Gastroesophageal sphincter (tissue), 4 donors: ENCODE data around the gene PHLPP1. TPM values are rescaled to one million over a fixed set of nuclear protein-coding genes. Genes with fewer than 3 reads are reported as not detected.

Experiments used
- ATAC-seq: fragments of 150-250 bp; one replicate; pipeline ENCODE4 v1.9.1; 2016; ENCODE audit warnings: mild to moderate bottlenecking, moderate library complexity
- H3K27ac ChIP-seq, 4 donors: fragments of 200-600 bp; sonication (generic) in 3 of 4; 1 replicate in 3 of 4; 2 replicates in 1 of 4; pipeline ENCODE4 v1.5.1; 2016 to 2019
- H3K27me3 ChIP-seq: fragments of 200-600 bp; sonication (generic); one replicate; pipeline ENCODE4 v1.5.1; 2019
- H3K36me3 ChIP-seq, 2 donors: fragments of 200-600 bp; sonication (generic); one replicate each; pipeline ENCODE4 v1.5.1; 2019; ENCODE audit warnings: control low read depth in 1 of 2
- H3K4me1 ChIP-seq, 3 donors: fragments of 200-600 bp; sonication (generic); 1 replicate in 2 of 3; 2 replicates in 1 of 3; pipeline ENCODE4 v1.5.1; 2016 to 2019; ENCODE audit warnings: control low read depth in 2 of 3
- H3K4me3 ChIP-seq, 2 donors: fragments of 200-600 bp; sonication (generic); one replicate each; pipeline ENCODE4 v1.5.1; 2019; ENCODE audit warnings: mild to moderate bottlenecking in 1 of 2, moderate library complexity in 1 of 2
- H3K9me3 ChIP-seq, 3 donors: fragments of 200-600 bp; sonication (generic); one replicate each; pipeline ENCODE4 v1.5.1; 2017 to 2019; ENCODE audit warnings: control low read depth in 2 of 3
- CTCF ChIP-seq, 4 experiments: fragments of 200-600 bp in 2 of 4; fragments of 450-650 bp in 2 of 4; sonication (generic) in 1 of 4; IDR thresholded peaks; one replicate each; pipeline ENCODE4 v1.5.1; 2017 to 2019; ENCODE audit warnings: antibody characterized with exemption in 4 of 4, mild to moderate bottlenecking in 2 of 4, moderate library complexity in 2 of 4
- EP300 ChIP-seq: sonication (generic); formaldehyde crosslinking; IDR thresholded peaks from one replicate; pipeline ENCODE4 v1.6.1; 2017; ENCODE audit warnings: antibody characterized with exemption, mild to moderate bottlenecking
- POLR2A ChIP-seq, 2 donors: fragments of 450-650 bp; IDR thresholded peaks; one replicate each; pipeline ENCODE4 v1.6.1; 2017; ENCODE audit warnings: antibody characterized with exemption in 2 of 2, mild to moderate bottlenecking in 2 of 2, moderate library complexity in 1 of 2
- POLR2AphosphoS5 ChIP-seq: sonication (generic); formaldehyde crosslinking; IDR thresholded peaks from one replicate; pipeline ENCODE4 v1.6.1; 2017; ENCODE audit warnings: antibody characterized with exemption
- WGBS, 2 donors: methylation state at CpG; one replicate each; pipeline ENCODE4 v1.1.5; 2018; ENCODE audit warnings: low coverage in 1 of 2; 5-methylcytosine and 5-hydroxymethylcytosine counted together
- total RNA-seq, 4 donors: library from RNA; depleted of rRNA; stranded (reverse); fragments of >200 nt; gene quantifications; one replicate each; pipeline ENCODE4 v1.1.0, GENCODE V29; 2016

Gene PHLPP1
- total RNA-seq, 4 donors from 2014 or later, result 10.8 to 19.1 (median 16.3) TPM

GRCh38 chr18:62682371-62682770 is 33.0 kb upstream of the PHLPP1 start:
- H3K27ac ChIP-seq, result no peak overlapping the region
- ATAC-seq, result no peak
- H3K4me3 ChIP-seq, result no peak overlapping the region
- H3K9me3 ChIP-seq, result no peaks in the 10 kb centered on the region
- H3K4me1 ChIP-seq, result no peaks in the 10 kb centered on the region
- no peaks in the 10 kb centered on the region for H3K27me3 ChIP-seq
- 69 to 80% methylated on average over 1 to 4 of the region's 4 CpGs for WGBS, 2 donors
- H3K36me3 ChIP-seq, result no peaks in the 10 kb centered on the region
- no peak for TF ChIP-seq CTCF (IDR thresholded peaks at IDR 0.05)
- no peak for TF ChIP-seq POLR2A (IDR thresholded peaks at IDR 0.05)
- no peak for TF ChIP-seq POLR2AphosphoS5
- TF ChIP-seq EP300, result no peak

- H3K9me3 ChIP-seq, result peaks cover 0 to 12% (median 0%) of the 10 kb centered on the region in 3 donors
- H3K4me3 ChIP-seq, result no peak overlapping the region
- TF ChIP-seq POLR2A (IDR thresholded peaks at IDR 0.05), result no peak
- no peak for TF ChIP-seq EP300
- no peak for TF ChIP-seq POLR2AphosphoS5
- no peak for TF ChIP-seq CTCF (IDR thresholded peaks at IDR 0.05)
- H3K4me1 ChIP-seq, result no peaks in the 10 kb centered on the region
- no peak overlapping the region for H3K27ac ChIP-seq
- no peak for ATAC-seq
- WGBS, 2 donors, result 73 to 80% methylated on average over 3 to 4 of the region's 4 CpGs
- H3K27me3 ChIP-seq, result no peaks in the 10 kb centered on the region
- H3K36me3 ChIP-seq, result no peaks in the 10 kb centered on the region
Measured at GRCh38 chr18:62683935-62684334, 31.4 kb upstream of the PHLPP1 start.

- TF ChIP-seq CTCF (IDR thresholded peaks at IDR 0.05) (no peak), EP300 (no peak), POLR2A (IDR thresholded peaks at IDR 0.05) (no peak), POLR2AphosphoS5 (no peak)
- Histone ChIP-seq H3K4me1 (no peaks in the 10 kb centered on the region), H3K4me3 (no peak overlapping the region), H3K9me3 (peaks cover 0 to 17% (median 0%) of the 10 kb centered on the region in 3 donors), H3K27me3 (no peaks in the 10 kb centered on the region), H3K27ac (no peak overlapping the region), H3K36me3 (no peaks in the 10 kb centered on the region)
- WGBS, 2 donors, result 91 to 100% methylated on average over 4 to 5 of the region's 7 CpGs
- no peak for ATAC-seq
Measured at GRCh38 chr18:62688743-62689317, 26.5 kb upstream of the PHLPP1 start.

- Histone ChIP-seq H3K36me3 (no peaks in the 10 kb centered on the region), H3K9me3 (peaks cover 0 to 17% (median 0%) of the 10 kb centered on the region in 3 donors), H3K27ac (peak overlapping the region in 1 of 4 donors; percentile 6), H3K27me3 (no peaks in the 10 kb centered on the region), H3K4me3 (peak overlapping the region in 1 of 2 donors; percentile 8), H3K4me1 (no peaks in the 10 kb centered on the region)
- WGBS, 2 donors, result 22 to 55% methylated on average over 5 to 6 of the region's 6 CpGs
- no peak for TF ChIP-seq EP300
- TF ChIP-seq CTCF (IDR thresholded peaks at IDR 0.05), result no peak
- TF ChIP-seq POLR2A (IDR thresholded peaks at IDR 0.05), result no peak
- no peak for TF ChIP-seq POLR2AphosphoS5
- ATAC-seq, result no peak
Measured at GRCh38 chr18:62690236-62690815, 25.0 kb upstream of the PHLPP1 start.

GRCh38 chr18:62693659-62694058 is 21.7 kb upstream of the PHLPP1 start:
- no peak overlapping the region for H3K4me3 ChIP-seq
- no peak for TF ChIP-seq POLR2A (IDR thresholded peaks at IDR 0.05)
- no peak for TF ChIP-seq POLR2AphosphoS5
- no peak for TF ChIP-seq EP300
- TF ChIP-seq CTCF (IDR thresholded peaks at IDR 0.05), result no peak
- 43 to 60% methylated on average over 1 of the region's 1 CpG for WGBS, 2 donors
- H3K27me3 ChIP-seq, result no peaks in the 10 kb centered on the region
- no peak overlapping the region for H3K27ac ChIP-seq
- H3K9me3 ChIP-seq, result peaks cover 0 to 8% (median 0%) of the 10 kb centered on the region in 3 donors
- no peaks in the 10 kb centered on the region for H3K36me3 ChIP-seq
- ATAC-seq, result no peak
- no peaks in the 10 kb centered on the region for H3K4me1 ChIP-seq
